ENCODE results near the gene IFT57.

Gene IFT57

DNA sequence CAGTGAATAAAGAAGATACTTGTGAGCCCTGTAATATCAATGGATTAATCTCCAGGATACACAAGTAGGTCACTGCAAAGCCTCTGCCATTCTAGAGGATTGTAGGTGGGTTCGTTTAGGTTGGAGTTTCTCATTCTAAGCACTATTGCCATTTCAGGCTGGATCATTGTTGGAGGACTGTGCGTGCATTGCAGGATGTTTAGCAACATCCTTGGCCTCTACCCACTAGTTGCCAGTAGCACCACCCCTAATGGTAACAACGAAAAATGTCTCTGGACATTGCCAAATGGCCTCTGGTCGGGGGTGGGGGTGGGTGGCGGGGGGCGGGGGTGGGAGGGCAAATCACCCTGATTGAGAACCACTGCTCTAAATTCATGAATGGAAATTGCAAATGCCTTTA lies 4.9 kb upstream of the IFT57 start:
- H3K36me3 ChIP-seq (ENCODE audit: insufficient read depth, low read length), result no peaks in the 10 kb centered on the region
- no peaks in the 10 kb centered on the region for H3K9me3 ChIP-seq (ENCODE audit: insufficient read depth, low read depth, low read length)
- no peaks in the 10 kb centered on the region for H3F3A ChIP-seq (ENCODE audit: low read depth)
- H3K79me2 ChIP-seq (ENCODE audit: insufficient read depth, low read length), result no peaks in the 10 kb centered on the region
- no peak overlapping the region for H3K9ac ChIP-seq (ENCODE audit: low read depth, low read length, poor library complexity, severe bottlenecking)
- H2AFZ ChIP-seq (ENCODE audit: low read length), result no peak overlapping the region
- no peaks in the 10 kb centered on the region for H3K9me2 ChIP-seq (replicated peaks; ENCODE audit: low read depth, low read length)
- H3K4me3 ChIP-seq (ENCODE audit: low read length, poor library complexity, severe bottlenecking), result no peak overlapping the region
- no peaks in the 10 kb centered on the region for H4K20me1 ChIP-seq (ENCODE audit: insufficient read depth, low read length, poor library complexity, severe bottlenecking)
- TF ChIP-seq, protein P1, sequence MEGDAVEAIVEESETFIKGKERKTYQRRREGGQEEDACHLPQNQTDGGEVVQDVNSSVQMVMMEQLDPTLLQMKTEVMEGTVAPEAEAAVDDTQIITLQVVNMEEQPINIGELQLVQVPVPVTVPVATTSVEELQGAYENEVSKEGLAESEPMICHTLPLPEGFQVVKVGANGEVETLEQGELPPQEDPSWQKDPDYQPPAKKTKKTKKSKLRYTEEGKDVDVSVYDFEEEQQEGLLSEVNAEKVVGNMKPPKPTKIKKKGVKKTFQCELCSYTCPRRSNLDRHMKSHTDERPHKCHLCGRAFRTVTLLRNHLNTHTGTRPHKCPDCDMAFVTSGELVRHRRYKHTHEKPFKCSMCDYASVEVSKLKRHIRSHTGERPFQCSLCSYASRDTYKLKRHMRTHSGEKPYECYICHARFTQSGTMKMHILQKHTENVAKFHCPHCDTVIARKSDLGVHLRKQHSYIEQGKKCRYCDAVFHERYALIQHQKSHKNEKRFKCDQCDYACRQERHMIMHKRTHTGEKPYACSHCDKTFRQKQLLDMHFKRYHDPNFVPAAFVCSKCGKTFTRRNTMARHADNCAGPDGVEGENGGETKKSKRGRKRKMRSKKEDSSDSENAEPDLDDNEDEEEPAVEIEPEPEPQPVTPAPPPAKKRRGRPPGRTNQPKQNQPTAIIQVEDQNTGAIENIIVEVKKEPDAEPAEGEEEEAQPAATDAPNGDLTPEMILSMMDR (conservative IDR thresholded peaks at IDR 0.05; ENCODE audit: low read length), result no peak
- TF ChIP-seq EZH2phosphoT487 (IDR thresholded peaks at IDR 0.05; ENCODE audit: borderline replicate concordance), result no peak
- no peak overlapping the region for H3K4me2 ChIP-seq (ENCODE audit: low read depth, low read length, poor library complexity, severe bottlenecking)
- H3K4me1 ChIP-seq (ENCODE audit: insufficient read depth, low read length, poor library complexity, severe bottlenecking), result peaks cover 21% of the 10 kb centered on the region
- H3K27me3 ChIP-seq (ENCODE audit: insufficient read depth, low read length, poor library complexity, severe bottlenecking), result no peaks in the 10 kb centered on the region

DNA sequence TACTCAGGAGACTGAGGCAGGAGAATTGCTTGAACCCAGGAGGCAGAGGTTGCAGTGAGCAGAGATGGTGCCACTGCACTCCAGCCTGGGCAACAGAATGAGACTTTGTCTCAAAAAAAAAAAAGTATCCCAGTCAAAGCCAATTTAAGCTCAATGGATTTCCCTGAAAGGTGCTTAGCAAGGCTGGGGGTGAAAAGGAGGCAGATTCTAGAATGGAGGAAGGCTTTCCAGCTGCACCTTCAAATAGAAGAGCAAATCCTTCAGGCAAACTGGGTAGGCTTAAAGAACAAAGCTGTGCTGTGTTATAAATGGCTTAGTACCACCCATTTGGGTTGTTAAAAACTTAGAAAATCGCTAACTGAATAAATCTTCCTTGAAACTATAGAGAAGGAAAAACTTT lies 3.0 kb upstream of the IFT57 start:
- Histone ChIP-seq H3K9me2 (replicated peaks; ENCODE audit: low read depth, low read length) (no peaks in the 10 kb centered on the region), H3K4me1 (ENCODE audit: insufficient read depth, low read length, poor library complexity, severe bottlenecking) (peaks cover 29% of the 10 kb centered on the region), H3K4me3 (ENCODE audit: low read length, poor library complexity, severe bottlenecking) (no peak overlapping the region), H2AFZ (ENCODE audit: low read length) (no peak overlapping the region), H3F3A (ENCODE audit: low read depth) (no peaks in the 10 kb centered on the region), H3K4me2 (ENCODE audit: low read depth, low read length, poor library complexity, severe bottlenecking) (no peak overlapping the region), H3K79me2 (ENCODE audit: insufficient read depth, low read length) (no peaks in the 10 kb centered on the region), H3K27me3 (ENCODE audit: insufficient read depth, low read length, poor library complexity, severe bottlenecking) (no peaks in the 10 kb centered on the region), H3K9me3 (ENCODE audit: insufficient read depth, low read depth, low read length) (no peaks in the 10 kb centered on the region), H3K9ac (ENCODE audit: low read depth, low read length, poor library complexity, severe bottlenecking) (no peak overlapping the region), H3K36me3 (ENCODE audit: insufficient read depth, low read length) (no peaks in the 10 kb centered on the region), H4K20me1 (ENCODE audit: insufficient read depth, low read length, poor library complexity, severe bottlenecking) (no peaks in the 10 kb centered on the region)
- TF ChIP-seq EZH2phosphoT487 (IDR thresholded peaks at IDR 0.05; ENCODE audit: borderline replicate concordance), result no peak
- TF ChIP-seq, protein P1 (conservative IDR thresholded peaks at IDR 0.05; ENCODE audit: low read length), result no peak

DNA sequence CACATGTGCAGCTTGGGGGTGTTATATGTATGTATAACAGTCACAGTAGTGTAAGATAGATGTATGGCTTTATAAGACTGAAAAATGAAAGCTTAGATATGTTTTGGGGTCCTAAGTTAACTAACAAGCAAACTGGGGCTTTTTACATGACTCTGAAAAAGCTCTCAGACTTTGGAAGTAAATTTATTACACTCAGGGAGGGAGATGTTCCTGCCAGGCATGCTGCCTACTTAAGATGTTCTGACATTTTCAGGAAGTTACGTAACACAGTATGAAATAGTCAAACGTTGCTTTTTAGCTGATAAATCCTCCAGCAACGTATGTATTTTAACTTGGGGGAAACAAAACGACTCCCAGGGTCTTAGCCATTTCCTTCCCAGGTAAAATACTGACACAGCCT lies 1.7 kb upstream of the IFT57 start:
- peak overlapping the region; percentile 80 for H3K4me3 ChIP-seq (ENCODE audit: low read length, poor library complexity, severe bottlenecking)
- H3K4me1 ChIP-seq (ENCODE audit: insufficient read depth, low read length, poor library complexity, severe bottlenecking), result peaks cover 29% of the 10 kb centered on the region
- peak overlapping the region; percentile 61 for H2AFZ ChIP-seq (ENCODE audit: low read length)
- H3F3A ChIP-seq (ENCODE audit: low read depth), result no peaks in the 10 kb centered on the region
- peak overlapping the region; percentile 74 for H3K9ac ChIP-seq (ENCODE audit: low read depth, low read length, poor library complexity, severe bottlenecking)
- TF ChIP-seq, protein P1 (conservative IDR thresholded peaks at IDR 0.05; ENCODE audit: low read length), result no peak
- TF ChIP-seq EZH2phosphoT487 (IDR thresholded peaks at IDR 0.05; ENCODE audit: borderline replicate concordance), result no peak
- H3K9me3 ChIP-seq (ENCODE audit: insufficient read depth, low read depth, low read length), result no peaks in the 10 kb centered on the region
- H3K4me2 ChIP-seq (ENCODE audit: low read depth, low read length, poor library complexity, severe bottlenecking), result peak overlapping the region; percentile 85
- H3K36me3 ChIP-seq (ENCODE audit: insufficient read depth, low read length), result no peaks in the 10 kb centered on the region
- H3K79me2 ChIP-seq (ENCODE audit: insufficient read depth, low read length), result no peaks in the 10 kb centered on the region
- H3K27me3 ChIP-seq (ENCODE audit: insufficient read depth, low read length, poor library complexity, severe bottlenecking), result no peaks in the 10 kb centered on the region
- no peaks in the 10 kb centered on the region for H3K9me2 ChIP-seq (replicated peaks; ENCODE audit: low read depth, low read length)
- no peaks in the 10 kb centered on the region for H4K20me1 ChIP-seq (ENCODE audit: insufficient read depth, low read length, poor library complexity, severe bottlenecking)
